Measurements from ENCODE around the gene SFXN5. TPM values are rescaled to one million over a fixed set of nuclear protein-coding genes. Genes with fewer than 3 reads are reported as not detected.

Gene SFXN5
- total RNA-seq, 1 donor from 2014 or later, result 12.2 TPM

DNA sequence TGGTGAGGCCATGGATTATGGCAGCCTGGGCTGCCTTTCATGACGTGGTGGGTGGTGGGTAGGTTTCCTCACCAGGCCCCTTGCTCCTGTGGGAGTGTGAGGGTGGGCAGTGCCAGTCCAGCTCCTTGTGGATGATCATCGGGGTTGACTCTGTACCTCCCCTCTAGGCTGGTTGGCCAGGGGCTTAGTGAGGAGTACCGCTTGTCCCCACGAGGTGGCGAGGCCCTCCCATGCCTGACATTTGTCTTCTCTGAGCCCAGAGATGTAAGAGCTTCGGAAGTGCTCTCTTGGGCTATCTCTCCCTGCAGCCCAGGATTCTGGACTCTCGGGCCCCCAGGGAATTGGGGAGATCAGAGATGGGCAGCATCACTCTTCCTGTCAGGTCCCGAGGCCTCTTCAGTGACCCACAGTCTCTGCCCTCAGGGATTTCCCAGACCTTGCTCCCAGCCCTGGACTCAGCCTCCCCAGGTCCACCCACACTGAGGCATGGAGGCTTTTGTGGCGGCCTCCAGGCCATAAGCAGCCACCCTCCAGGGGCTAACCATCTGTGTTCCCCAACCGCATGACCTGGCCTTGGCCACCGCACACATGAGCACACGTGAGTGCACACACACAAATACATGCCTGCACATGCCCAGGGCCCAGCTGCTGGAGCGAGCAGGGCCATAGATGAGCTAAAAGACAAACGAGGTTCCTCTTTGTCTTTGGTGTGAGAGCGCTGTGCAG, 177.8 kb downstream of the SFXN5 start:
- no peak for FAIRE-seq
- DNase-seq (ENCODE audit: low spot score in 2 of 2), result peak in 1 of 2 donors; percentile 42

DNA sequence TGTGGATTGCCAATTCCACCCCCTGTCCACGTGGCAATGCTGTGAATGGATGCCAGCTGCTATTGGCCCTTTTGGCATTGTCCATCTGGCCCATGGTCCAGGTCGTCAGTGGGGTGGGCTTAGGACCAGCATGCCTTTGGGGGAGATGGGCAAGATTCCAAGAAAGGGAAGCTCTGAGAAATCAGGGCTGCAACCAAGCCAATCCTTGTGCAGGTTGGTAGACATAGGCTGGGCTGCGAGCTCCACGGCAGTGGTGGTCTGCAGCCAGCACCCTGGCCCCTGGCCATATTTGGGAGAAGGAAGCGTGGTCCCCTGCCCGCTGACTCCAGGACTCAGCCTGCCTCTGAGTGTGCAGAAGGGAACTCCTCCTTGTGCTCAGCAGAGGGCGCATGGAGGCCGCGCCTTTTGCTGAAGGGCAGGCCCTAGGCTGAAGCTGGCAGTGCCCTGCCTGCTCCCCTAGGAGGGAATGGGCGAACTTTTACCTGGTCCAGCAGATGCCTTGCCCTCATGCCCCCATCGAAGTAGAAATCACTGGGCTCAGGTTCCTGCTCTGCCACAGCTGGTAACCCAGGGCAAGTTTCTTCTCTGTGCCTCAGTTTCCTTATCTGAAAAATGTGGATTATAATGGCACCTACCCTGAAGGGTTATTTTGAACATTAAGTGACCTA, 178.9 kb downstream of the SFXN5 start:
- no peak for FAIRE-seq
- DNase-seq (ENCODE audit: low spot score in 2 of 2), result peak in 1 of 2 donors; percentile 74

Other genes with a start within 250 kb of the SFXN5 start
- 232 TPM for gene EXOC6B, start 245.7 kb downstream of the SFXN5 start, total RNA-seq
- gene SPR, start 184.3 kb downstream of the SFXN5 start, total RNA-seq, result 1.6 TPM
- gene EMX1, start 154.2 kb downstream of the SFXN5 start, total RNA-seq, result 11.8 TPM
- gene RAB11FIP5, start 41.2 kb upstream of the SFXN5 start, total RNA-seq, result 5.7 TPM
- not detected for gene NOTO, start 130.9 kb upstream of the SFXN5 start, total RNA-seq
- 19.6 TPM for gene SMYD5, start 142.5 kb upstream of the SFXN5 start, total RNA-seq
- 7.3 TPM for gene PRADC1, start 161.5 kb upstream of the SFXN5 start, total RNA-seq
- 214 TPM for gene CCT7, start 162.6 kb upstream of the SFXN5 start, total RNA-seq
- gene FBXO41, start 212.8 kb upstream of the SFXN5 start, total RNA-seq, result 20.0 TPM
- gene EGR4, start 221.8 kb upstream of the SFXN5 start, total RNA-seq, result not detected